Activated CD4-positive, alpha-beta T cell treated with anti-CD3 and anti-CD28 coated beads, Interleukin-2, Interleukin-6, amounts not matched to agents 100 ng/mL and 50 ng/mL, durations not matched to agents 16 hours and 8 hours (primary cell): ENCODE measurements around the gene GORASP2.

ENCODE experiments used
- DNase-seq: peaks from one replicate; pipeline ENCODE4 v3.0.0-alpha.2; 2020

GORASP2 gene

GRCh38 chr2:171008550-171009205, 79.6 kb downstream of the GORASP2 start:
- no peak for DNase-seq

DNA sequence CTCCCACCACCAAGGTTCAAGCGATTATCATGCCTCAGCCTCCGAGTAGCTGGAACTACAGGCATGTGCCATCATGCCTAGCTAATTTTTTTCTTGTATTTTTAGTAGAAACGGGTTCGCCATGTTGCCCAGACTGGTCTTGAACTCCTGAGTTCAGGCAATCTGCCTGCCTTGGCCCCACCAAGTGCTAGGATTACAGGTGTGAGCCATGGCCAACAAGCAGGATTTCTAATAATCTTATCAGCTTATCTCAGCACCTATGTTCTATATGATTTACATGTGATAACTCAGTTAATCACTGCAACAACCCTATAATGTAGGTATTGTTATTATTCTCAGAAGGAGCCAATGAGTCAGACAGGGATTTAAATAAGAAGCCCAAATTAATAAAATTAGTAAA, 80.3 kb downstream of the GORASP2 start:
- DNase-seq = no peak

DNA sequence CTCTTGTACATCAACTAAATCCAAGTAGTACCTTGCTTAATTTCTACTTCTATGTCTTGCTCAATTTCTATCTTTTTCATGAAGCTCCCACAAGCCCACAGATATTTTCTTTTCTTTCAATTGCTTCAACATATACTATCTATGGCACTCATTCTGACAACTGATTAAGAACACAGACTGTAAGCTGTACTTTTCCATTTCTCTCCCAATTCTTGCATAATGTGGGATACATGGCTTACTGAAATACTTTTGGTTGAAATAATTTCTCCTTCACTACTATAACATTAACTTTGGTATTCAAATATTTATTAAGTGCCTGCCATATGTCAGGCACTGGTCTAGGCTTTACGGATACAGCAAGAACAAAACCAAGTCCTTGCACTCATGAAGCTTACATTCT, 84.8 kb downstream of the GORASP2 start:
- no peak for DNase-seq

- no peak for DNase-seq
Observed at GRCh38 chr2:171016125-171016524, 87.1 kb downstream of the GORASP2 start.
